ENCODE data around the gene ATP12A.

ATP12A gene

GRCh38 chr13:24680258-24680920 is at the start of gene ATP12A:
TSS of gene ATP12A (plus strand) at chr13:24680408. CDS start at chr13:24680744, 336 bp downstream.
- no peak within 1 kb of the TSS for H3K27ac ChIP-seq (ENCODE audit: low read depth, low read length)
- no peaks in the 10 kb centered on the region for H3K79me2 ChIP-seq (ENCODE audit: control insufficient read depth, insufficient read depth, low read length, unreplicated experiment)
- peaks cover 7% of the 10 kb centered on the region for H3K4me1 ChIP-seq (ENCODE audit: control insufficient read depth, insufficient read depth, low read length, unreplicated experiment)
- H3K36me3 ChIP-seq (ENCODE audit: insufficient read depth, low read length) = no peaks in the 10 kb centered on the region
- peak within 1 kb of the TSS; percentile 54 for H3K4me3 ChIP-seq (ENCODE audit: low read depth, low read length)
- peaks cover 47% of the 10 kb centered on the region for H3K27me3 ChIP-seq (ENCODE audit: insufficient read depth, low read length)
- peak within 1 kb of the TSS; percentile 38 for H2AFZ ChIP-seq (ENCODE audit: low read length, unreplicated experiment)

- Histone ChIP-seq H3K27ac (ENCODE audit: low read depth, low read length) (no peak overlapping the region), H2AFZ (ENCODE audit: low read length, unreplicated experiment) (no peak overlapping the region), H3K36me3 (ENCODE audit: insufficient read depth, low read length) (no peaks in the 10 kb centered on the region), H3K4me1 (ENCODE audit: control insufficient read depth, insufficient read depth, low read length, unreplicated experiment) (peaks cover 6% of the 10 kb centered on the region), H3K27me3 (ENCODE audit: insufficient read depth, low read length) (no peaks in the 10 kb centered on the region), H3K4me3 (ENCODE audit: low read depth, low read length) (no peak overlapping the region), H3K79me2 (ENCODE audit: control insufficient read depth, insufficient read depth, low read length, unreplicated experiment) (no peaks in the 10 kb centered on the region)
Observed at GRCh38 chr13:24630851-24631620, 49.2 kb upstream of the ATP12A start.

DNA sequence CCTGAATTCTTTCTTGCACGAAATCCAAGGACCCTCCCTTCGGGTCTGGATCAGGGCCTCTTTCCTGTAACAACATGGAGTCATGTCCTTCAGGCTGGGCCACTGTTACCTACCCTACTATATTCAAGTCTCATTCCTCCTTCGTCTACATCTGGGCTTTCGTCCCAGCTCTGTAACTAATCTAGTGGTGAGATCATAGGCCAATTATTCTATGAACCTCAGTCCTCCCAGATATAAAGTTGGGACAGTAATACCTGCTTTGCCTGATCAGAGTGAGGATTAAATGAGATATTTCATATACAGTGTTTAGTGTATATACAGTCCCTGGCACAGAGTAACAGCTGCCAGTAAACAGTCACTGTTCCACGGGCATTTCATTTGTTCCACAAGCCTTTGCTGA is 48.3 kb upstream of the ATP12A start:
- H3K27me3 ChIP-seq (ENCODE audit: insufficient read depth, low read length) = no peaks in the 10 kb centered on the region
- no peak overlapping the region for H2AFZ ChIP-seq (ENCODE audit: low read length, unreplicated experiment)
- no peaks in the 10 kb centered on the region for H3K79me2 ChIP-seq (ENCODE audit: control insufficient read depth, insufficient read depth, low read length, unreplicated experiment)
- peaks cover 6% of the 10 kb centered on the region for H3K4me1 ChIP-seq (ENCODE audit: control insufficient read depth, insufficient read depth, low read length, unreplicated experiment)
- no peak overlapping the region for H3K4me3 ChIP-seq (ENCODE audit: low read depth, low read length)
- no peaks in the 10 kb centered on the region for H3K36me3 ChIP-seq (ENCODE audit: insufficient read depth, low read length)
- no peak overlapping the region for H3K27ac ChIP-seq (ENCODE audit: low read depth, low read length)

DNA sequence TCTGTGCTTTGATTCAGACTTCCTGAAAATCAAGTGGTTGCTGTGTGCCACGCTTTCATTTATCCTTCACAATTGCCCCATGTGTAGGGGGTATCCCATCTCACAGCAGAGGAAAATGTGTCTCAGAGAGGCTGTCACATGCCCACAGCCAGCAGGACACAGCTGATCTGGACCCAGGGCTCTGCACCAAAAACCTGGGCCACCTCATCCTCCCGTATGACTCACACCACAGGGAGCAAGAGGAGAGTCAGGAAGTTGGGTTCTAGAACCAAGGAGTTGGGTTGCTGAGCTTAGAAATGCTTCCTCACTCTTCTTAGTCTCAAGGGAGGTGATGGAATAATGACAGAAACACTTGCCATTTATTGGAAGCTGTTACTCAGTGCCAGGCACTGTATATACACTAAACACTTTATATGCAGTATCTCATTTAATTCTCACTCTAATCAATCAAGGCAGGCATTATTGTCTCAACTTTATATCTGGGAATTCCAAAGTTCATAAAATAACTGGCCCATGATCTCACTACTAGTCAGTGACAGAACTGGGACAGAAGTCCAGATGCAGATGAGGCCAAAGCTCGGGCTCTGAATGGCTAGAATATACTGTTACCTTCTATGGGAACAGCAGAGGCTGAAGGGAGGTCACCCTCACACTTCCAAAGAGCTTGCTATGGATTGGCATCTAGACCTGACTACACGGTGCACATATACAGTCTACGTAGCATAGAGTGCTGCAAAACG is 47.7 kb upstream of the ATP12A start:
- H2AFZ ChIP-seq (ENCODE audit: low read length, unreplicated experiment) = no peak overlapping the region
- no peaks in the 10 kb centered on the region for H3K27me3 ChIP-seq (ENCODE audit: insufficient read depth, low read length)
- no peaks in the 10 kb centered on the region for H3K79me2 ChIP-seq (ENCODE audit: control insufficient read depth, insufficient read depth, low read length, unreplicated experiment)
- peaks cover 6% of the 10 kb centered on the region for H3K4me1 ChIP-seq (ENCODE audit: control insufficient read depth, insufficient read depth, low read length, unreplicated experiment)
- no peaks in the 10 kb centered on the region for H3K36me3 ChIP-seq (ENCODE audit: insufficient read depth, low read length)
- H3K4me3 ChIP-seq (ENCODE audit: low read depth, low read length) = no peak overlapping the region
- no peak overlapping the region for H3K27ac ChIP-seq (ENCODE audit: low read depth, low read length)

- Histone ChIP-seq H3K4me3 (ENCODE audit: low read depth, low read length) (no peak overlapping the region), H3K79me2 (ENCODE audit: control insufficient read depth, insufficient read depth, low read length, unreplicated experiment) (no peaks in the 10 kb centered on the region), H3K4me1 (ENCODE audit: control insufficient read depth, insufficient read depth, low read length, unreplicated experiment) (peaks cover 6% of the 10 kb centered on the region), H3K27me3 (ENCODE audit: insufficient read depth, low read length) (no peaks in the 10 kb centered on the region), H2AFZ (ENCODE audit: low read length, unreplicated experiment) (no peak overlapping the region), H3K27ac (ENCODE audit: low read depth, low read length) (no peak overlapping the region), H3K36me3 (ENCODE audit: insufficient read depth, low read length) (no peaks in the 10 kb centered on the region)
Observed at GRCh38 chr13:24636776-24637175, 43.4 kb upstream of the ATP12A start.

DNA sequence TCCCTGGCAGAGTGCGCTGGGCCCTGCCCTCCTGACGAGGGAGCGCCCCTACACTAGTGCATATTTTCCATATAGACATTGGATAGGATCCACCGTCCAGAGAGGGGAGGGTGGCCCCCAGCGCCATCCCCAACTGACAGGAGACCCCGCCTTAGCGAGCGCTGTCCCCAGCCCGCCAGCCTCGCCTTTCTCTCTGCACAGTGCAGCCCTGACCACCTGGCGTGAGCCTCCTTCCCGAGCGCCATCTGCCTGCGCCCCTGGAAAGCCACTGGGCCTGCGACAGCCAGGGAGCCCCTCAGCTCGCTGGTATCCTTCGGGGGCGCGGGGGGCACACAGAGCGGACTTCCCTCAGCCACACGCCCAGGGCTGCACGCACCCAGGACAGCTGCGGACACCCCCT is 42.1 kb upstream of the ATP12A start:
- Histone ChIP-seq H3K4me3 (ENCODE audit: low read depth, low read length) (no peak overlapping the region), H3K79me2 (ENCODE audit: control insufficient read depth, insufficient read depth, low read length, unreplicated experiment) (no peaks in the 10 kb centered on the region), H3K4me1 (ENCODE audit: control insufficient read depth, insufficient read depth, low read length, unreplicated experiment) (no peaks in the 10 kb centered on the region), H3K27me3 (ENCODE audit: insufficient read depth, low read length) (no peaks in the 10 kb centered on the region), H2AFZ (ENCODE audit: low read length, unreplicated experiment) (no peak overlapping the region), H3K36me3 (ENCODE audit: insufficient read depth, low read length) (no peaks in the 10 kb centered on the region), H3K27ac (ENCODE audit: low read depth, low read length) (no peak overlapping the region)

DNA sequence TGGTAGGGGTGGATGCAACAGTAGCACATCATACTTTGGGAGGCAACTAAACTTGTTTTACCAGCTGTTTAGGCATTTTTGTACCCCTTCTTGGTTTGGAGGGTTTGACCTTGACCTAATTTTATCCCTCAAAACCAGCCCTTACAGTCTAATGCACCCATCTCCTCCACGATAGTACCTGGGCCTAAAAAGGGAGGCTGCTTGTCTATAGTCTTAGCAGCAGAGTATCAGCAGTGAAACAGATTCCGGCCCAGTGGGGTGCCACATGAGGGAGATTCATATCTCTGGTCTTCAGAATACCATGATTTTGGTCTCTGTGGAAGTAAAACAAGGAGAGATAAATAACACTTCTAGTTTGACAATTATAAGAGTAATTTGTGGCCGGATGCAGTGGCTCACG is 39.5 kb upstream of the ATP12A start:
- H3K4me3 ChIP-seq (ENCODE audit: low read depth, low read length) = no peak overlapping the region
- no peaks in the 10 kb centered on the region for H3K36me3 ChIP-seq (ENCODE audit: insufficient read depth, low read length)
- H3K27me3 ChIP-seq (ENCODE audit: insufficient read depth, low read length) = peaks cover 9% of the 10 kb centered on the region; the same call in 1 of the 2 replicates
- no peaks in the 10 kb centered on the region for H3K79me2 ChIP-seq (ENCODE audit: control insufficient read depth, insufficient read depth, low read length, unreplicated experiment)
- no peaks in the 10 kb centered on the region for H3K4me1 ChIP-seq (ENCODE audit: control insufficient read depth, insufficient read depth, low read length, unreplicated experiment)
- no peak overlapping the region for H2AFZ ChIP-seq (ENCODE audit: low read length, unreplicated experiment)
- no peak overlapping the region for H3K27ac ChIP-seq (ENCODE audit: low read depth, low read length)

DNA sequence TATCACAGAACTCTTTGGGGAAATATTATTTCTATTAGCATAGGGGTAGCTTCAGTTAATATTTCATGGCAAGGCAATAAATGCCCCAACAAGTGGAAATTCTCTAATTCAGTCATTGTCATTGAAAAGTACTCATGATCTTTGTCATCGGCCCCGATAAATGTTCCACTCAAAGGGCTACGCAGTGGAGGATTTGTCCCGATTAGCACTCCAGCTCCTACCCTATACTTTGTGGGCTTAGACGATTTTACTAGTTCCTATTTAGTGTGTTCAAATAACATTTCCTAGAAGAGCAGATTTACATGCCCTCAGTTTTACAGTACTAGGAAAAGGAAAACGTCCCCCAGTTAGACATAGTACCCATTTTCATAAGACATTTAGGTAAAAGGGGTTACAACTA is 38.0 kb upstream of the ATP12A start:
- no peaks in the 10 kb centered on the region for H3K79me2 ChIP-seq (ENCODE audit: control insufficient read depth, insufficient read depth, low read length, unreplicated experiment)
- H3K36me3 ChIP-seq (ENCODE audit: insufficient read depth, low read length) = no peaks in the 10 kb centered on the region
- H3K27ac ChIP-seq (ENCODE audit: low read depth, low read length) = no peak overlapping the region
- no peaks in the 10 kb centered on the region for H3K4me1 ChIP-seq (ENCODE audit: control insufficient read depth, insufficient read depth, low read length, unreplicated experiment)
- peaks cover 9% of the 10 kb centered on the region; the same call in 1 of the 2 replicates for H3K27me3 ChIP-seq (ENCODE audit: insufficient read depth, low read length)
- no peak overlapping the region for H2AFZ ChIP-seq (ENCODE audit: low read length, unreplicated experiment)
- no peak overlapping the region for H3K4me3 ChIP-seq (ENCODE audit: low read depth, low read length)

DNA sequence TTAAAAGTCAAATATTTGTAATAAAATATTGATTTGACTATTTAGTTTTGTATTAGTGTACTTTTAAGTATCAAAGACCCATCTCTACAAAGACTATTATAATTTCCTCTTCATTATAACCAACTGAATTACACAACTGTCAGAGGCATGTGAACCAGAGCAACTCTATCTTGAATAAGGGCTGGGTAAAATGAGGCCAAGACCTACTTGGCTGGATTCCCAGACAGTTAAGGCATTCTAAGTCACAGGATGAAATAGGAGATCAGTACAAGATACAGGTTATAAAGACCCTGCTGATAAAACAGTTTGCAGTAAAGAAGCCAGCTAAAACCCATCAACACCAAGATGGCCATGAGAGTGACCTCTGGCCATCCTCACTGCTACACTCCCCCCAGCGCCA is 36.2 kb upstream of the ATP12A start:
- no peak overlapping the region for H3K27ac ChIP-seq (ENCODE audit: low read depth, low read length)
- H3K36me3 ChIP-seq (ENCODE audit: insufficient read depth, low read length) = no peaks in the 10 kb centered on the region
- peaks cover 9% of the 10 kb centered on the region; the same call in 1 of the 2 replicates for H3K27me3 ChIP-seq (ENCODE audit: insufficient read depth, low read length)
- H3K4me1 ChIP-seq (ENCODE audit: control insufficient read depth, insufficient read depth, low read length, unreplicated experiment) = no peaks in the 10 kb centered on the region
- no peak overlapping the region for H2AFZ ChIP-seq (ENCODE audit: low read length, unreplicated experiment)
- H3K79me2 ChIP-seq (ENCODE audit: control insufficient read depth, insufficient read depth, low read length, unreplicated experiment) = no peaks in the 10 kb centered on the region
- H3K4me3 ChIP-seq (ENCODE audit: low read depth, low read length) = no peak overlapping the region

DNA sequence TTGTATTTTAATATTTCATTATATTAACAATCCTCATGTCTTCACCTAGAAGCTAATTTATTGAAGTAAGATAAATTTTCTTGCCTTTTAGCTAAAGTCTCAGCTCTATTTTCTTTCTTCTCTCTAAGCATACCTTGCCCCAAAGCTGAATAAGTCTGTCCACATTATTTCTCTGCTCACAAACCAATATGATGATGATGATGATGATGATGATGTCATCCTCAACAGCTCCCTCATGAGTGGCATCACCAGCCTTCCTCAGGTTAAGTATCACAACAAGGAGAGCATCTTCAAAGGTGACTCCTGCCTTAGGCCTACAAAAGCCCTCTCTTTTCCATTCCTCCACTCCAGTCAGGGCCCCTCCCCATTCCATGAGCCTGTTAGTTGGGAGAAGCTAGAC is 31.9 kb upstream of the ATP12A start:
- Histone ChIP-seq H3K27ac (ENCODE audit: low read depth, low read length) (no peak overlapping the region), H3K27me3 (ENCODE audit: insufficient read depth, low read length) (peaks cover 9% of the 10 kb centered on the region; the same call in 1 of the 2 replicates), H3K79me2 (ENCODE audit: control insufficient read depth, insufficient read depth, low read length, unreplicated experiment) (no peaks in the 10 kb centered on the region), H2AFZ (ENCODE audit: low read length, unreplicated experiment) (no peak overlapping the region), H3K4me3 (ENCODE audit: low read depth, low read length) (no peak overlapping the region), H3K4me1 (ENCODE audit: control insufficient read depth, insufficient read depth, low read length, unreplicated experiment) (no peaks in the 10 kb centered on the region), H3K36me3 (ENCODE audit: insufficient read depth, low read length) (no peaks in the 10 kb centered on the region)
